H1 (cell line): ENCODE measurements around the gene INPP5A. TPM values are rescaled to one million over a fixed set of nuclear protein-coding genes. Genes with fewer than 3 reads are reported as not detected.

Source experiments
- CTCF ChIA-PET: fragments of 300-600 bp; sonication (Branson Sonifier 250); formaldehyde crosslinking; loops from one replicate; lab custom pipeline; 2021; ENCODE audit not compliant: partially characterized antibody; lab: Charles Lee
- POLR2A ChIA-PET: fragments of 300-600 bp; sonication (Branson Sonifier 250); formaldehyde crosslinking; loops from one replicate; lab custom pipeline; 2021; ENCODE audit warnings: inconsistent platforms; ENCODE audit not compliant: partially characterized antibody; lab: Charles Lee
- DNase-seq, 2 experiments: peaks; one replicate each; pipeline versions ENCODE4 v3.0.0 to v3.0.0-alpha.2; 2010 to 2022; ENCODE audit warnings: low spot score in 2 of 2, low read depth in 1 of 2, mixed read lengths in 1 of 2
- FAIRE-seq: peaks from 2 replicates; lab custom pipeline; 2011; peaks lifted over from hg19 to GRCh38; lab: Jason Lieb, UNC
- H2AFZ ChIP-seq: 2 replicates; pipeline ENCODE4 v1.8.1; 2012; ENCODE audit warnings: low read length, inconsistent platforms
- H2AK5ac ChIP-seq: 2 replicates; pipeline ENCODE4 v1.6.1; 2013; ENCODE audit warnings: low read depth, low read length
- H2BK120ac ChIP-seq: replicated peaks from 2 replicates; pipeline ENCODE3; 2013; ENCODE audit warnings: low read depth, low read length, inconsistent platforms
- H2BK12ac ChIP-seq: 2 replicates; pipeline ENCODE4 v1.6.1; 2013; ENCODE audit warnings: low read depth, low read length
- H2BK15ac ChIP-seq: 2 replicates; pipeline ENCODE4 v1.6.1; 2013; ENCODE audit warnings: low read length
- H2BK20ac ChIP-seq: 2 replicates; pipeline ENCODE4 v1.6.1; 2013; ENCODE audit warnings: low read length
- H2BK5ac ChIP-seq: 2 replicates; pipeline ENCODE4 v1.6.1; 2013; ENCODE audit warnings: low read depth, low read length
- H3K14ac ChIP-seq: 2 replicates; pipeline ENCODE4 v1.6.1; 2013; ENCODE audit warnings: inconsistent platforms; ENCODE audit not compliant: insufficient read length
- H3K18ac ChIP-seq: 2 replicates; pipeline ENCODE4 v1.6.1; 2013; ENCODE audit warnings: low read length; ENCODE audit errors: extremely low read depth
- H3K23ac ChIP-seq: 2 replicates; pipeline ENCODE4 v1.6.1; 2013; ENCODE audit warnings: inconsistent platforms; ENCODE audit not compliant: insufficient read length
- H3K23me2 ChIP-seq: 2 replicates; pipeline ENCODE4 v1.6.1; 2013; ENCODE audit warnings: low read depth, low read length
- H3K27ac ChIP-seq: 2 replicates; pipeline ENCODE4 v1.6.1; 2011; ENCODE audit warnings: low read depth, low read length, inconsistent platforms
- H3K27me3 ChIP-seq, 4 experiments: replicated peaks in 1 of 4; 1 replicate in 1 of 4; 2 replicates in 3 of 4; pipeline versions ENCODE4 v1.6.1 to v1.8.1; 2011 to 2013; ENCODE audit warnings: low read length in 3 of 4, mild to moderate bottlenecking in 3 of 4, inconsistent platforms in 2 of 4, mixed read lengths in 2 of 4, moderate library complexity in 1 of 4; ENCODE audit not compliant: control insufficient read depth in 3 of 4, insufficient read depth in 3 of 4; ENCODE audit errors: extremely low read depth in 1 of 4
- H3K36me3 ChIP-seq, 4 experiments: 2 replicates each; pipeline versions ENCODE4 v1.6.1 to v1.8.1; 2011 to 2013; ENCODE audit warnings: mild to moderate bottlenecking in 4 of 4, low read length in 3 of 4, moderate library complexity in 2 of 4, control low read depth in 1 of 4, inconsistent platforms in 1 of 4; ENCODE audit not compliant: insufficient read depth in 4 of 4, control insufficient read depth in 2 of 4
- H3K4ac ChIP-seq: replicated peaks from 2 replicates; pipeline ENCODE3; 2013; ENCODE audit warnings: low read length, low read depth, mixed read lengths, inconsistent platforms; ENCODE audit not compliant: insufficient read length
- H3K4me1 ChIP-seq, 4 experiments: replicated peaks in 1 of 4; 1 replicate in 1 of 4; 2 replicates in 3 of 4; pipeline versions ENCODE4 v1.6.1 to v1.8.1; 2011 to 2013; ENCODE audit warnings: low read length in 3 of 4, inconsistent platforms in 2 of 4, mixed read lengths in 1 of 4; ENCODE audit not compliant: insufficient read depth in 4 of 4, control insufficient read depth in 3 of 4
- H3K4me2 ChIP-seq, 2 experiments: 2 replicates each; pipeline versions ENCODE4 v1.6.1 to v1.8.1; 2011 to 2013; ENCODE audit warnings: low read depth in 2 of 2, low read length in 2 of 2, control low read depth in 1 of 2, inconsistent platforms in 1 of 2, mild to moderate bottlenecking in 1 of 2; ENCODE audit not compliant: insufficient read depth in 1 of 2
- H3K4me3 ChIP-seq, 4 experiments: fragments of 200-600, 300-600 bp in 1 of 4; sonication (generic), shearing (Covaris generic), sonication (Bioruptor Twin) in 1 of 4; 2 replicates each; pipeline versions ENCODE4 v1.5.1 to v1.8.1; 2011 to 2016; ENCODE audit warnings: low read length in 4 of 4, low read depth in 3 of 4, control low read depth in 2 of 4, inconsistent platforms in 2 of 4, mild to moderate bottlenecking in 2 of 4, mixed read lengths in 1 of 4, moderate library complexity in 1 of 4; ENCODE audit not compliant: insufficient read depth in 2 of 4; ENCODE audit errors: extremely low read depth in 1 of 4
- H3K56ac ChIP-seq: replicated peaks from 2 replicates; pipeline ENCODE3; 2013; ENCODE audit warnings: low read depth, mild to moderate bottlenecking, mixed read lengths, low read length, inconsistent platforms; ENCODE audit not compliant: insufficient read length
- H3K79me1 ChIP-seq: 2 replicates; pipeline ENCODE4 v1.6.1; 2013; ENCODE audit warnings: low read depth, low read length, control low read depth
- H3K79me2 ChIP-seq, 2 experiments: 2 replicates each; pipeline versions ENCODE4 v1.6.1 to v1.8.1; 2012 to 2013; ENCODE audit warnings: low read length in 2 of 2, mild to moderate bottlenecking in 2 of 2, inconsistent platforms in 1 of 2; ENCODE audit not compliant: insufficient read depth in 2 of 2, control insufficient read depth in 1 of 2
- H3K9ac ChIP-seq, 4 experiments: replicated peaks in 1 of 4; 1 replicate in 1 of 4; 2 replicates in 3 of 4; pipeline versions ENCODE4 v1.6.1 to v1.8.1; 2011 to 2013; ENCODE audit warnings: low read depth in 3 of 4, low read length in 3 of 4, control low read depth in 2 of 4, mild to moderate bottlenecking in 2 of 4, moderate library complexity in 2 of 4, inconsistent platforms in 1 of 4; ENCODE audit errors: extremely low read depth in 1 of 4
- H3K9me3 ChIP-seq, 2 experiments: 2 replicates each; pipeline versions ENCODE4 v1.6.1 to v1.8.1; 2012 to 2013; ENCODE audit warnings: mild to moderate bottlenecking in 2 of 2, moderate library complexity in 2 of 2, control low read depth in 1 of 2, inconsistent platforms in 1 of 2, low read depth in 1 of 2, low read length in 1 of 2, mixed read lengths in 1 of 2; ENCODE audit not compliant: insufficient read depth in 2 of 2
- H4K20me1 ChIP-seq, 2 experiments: replicated peaks in 1 of 2; 2 replicates each; pipeline versions ENCODE3 to v1.8.1; 2011 to 2013; ENCODE audit warnings: inconsistent platforms in 2 of 2, low read length in 2 of 2, mild to moderate bottlenecking in 1 of 2; ENCODE audit not compliant: insufficient read depth in 2 of 2, control insufficient read depth in 1 of 2
- H4K5ac ChIP-seq: 2 replicates; pipeline ENCODE4 v1.6.1; 2013; ENCODE audit warnings: low read length, low read depth, mixed read lengths, inconsistent platforms; ENCODE audit not compliant: insufficient read length
- H4K8ac ChIP-seq: 2 replicates; pipeline ENCODE4 v1.8.0; 2013; ENCODE audit warnings: mild to moderate bottlenecking, moderate library complexity, low read length, inconsistent platforms; ENCODE audit not compliant: insufficient read depth; ENCODE audit errors: extremely low read depth
- H4K91ac ChIP-seq: replicated peaks from 2 replicates; pipeline ENCODE3; 2013; ENCODE audit warnings: low read length, mixed read lengths, inconsistent platforms; ENCODE audit not compliant: insufficient read length
- ATF2 ChIP-seq: IDR thresholded peaks from 2 replicates; pipeline ENCODE4 v1.6.1; 2012; ENCODE audit warnings: low read length, inconsistent platforms
- EZH2 ChIP-seq: fragments of 200-600 bp; sonication (generic); IDR thresholded peaks from 2 replicates; pipeline ENCODE4 v1.7.1; 2012; ENCODE audit warnings: low read depth, mild to moderate bottlenecking, moderate library complexity, low read length, inconsistent platforms; ENCODE audit not compliant: severe bottlenecking
- KDM4A ChIP-seq: IDR thresholded peaks from one replicate; pipeline ENCODE4 v1.7.1; 2012; ENCODE audit warnings: low read depth, mild to moderate bottlenecking, moderate library complexity, low read length, inconsistent platforms; ENCODE audit not compliant: severe bottlenecking
- NANOG ChIP-seq: IDR thresholded peaks from 2 replicates; pipeline ENCODE4 v1.6.1; 2011; ENCODE audit warnings: low read length, low read depth, mild to moderate bottlenecking, inconsistent platforms; ENCODE audit not compliant: insufficient read depth, poor library complexity, severe bottlenecking
- SIN3A ChIP-seq, 2 experiments: IDR thresholded peaks in 1 of 2; conservative IDR thresholded peaks in 1 of 2; 2 replicates each; pipeline ENCODE4 v1.6.1; 2011 to 2012; ENCODE audit warnings: low read length in 2 of 2, improper control_type of control experiment in 1 of 2, low read depth in 1 of 2, mild to moderate bottlenecking in 1 of 2
- SP1 ChIP-seq: IDR thresholded peaks from 2 replicates; pipeline ENCODE4 v1.6.1; 2011; ENCODE audit warnings: low read depth, low read length
- WGBS, 2 experiments: shearing (Covaris generic) in 1 of 2; methylation state at CpG; one replicate each; pipeline versions ENCODE4 v1.1.6 to v1.1.7; 2013 to 2015; ENCODE audit warnings: low lambda C conversion rate in 2 of 2, mixed read lengths in 2 of 2, inconsistent platforms in 1 of 2, low coverage in 1 of 2, missing lambda C conversion rate in 1 of 2; ENCODE audit not compliant: insufficient replicate concordance in 2 of 2, insufficient coverage in 1 of 2, insufficient read length in 1 of 2; ENCODE audit errors: extremely low coverage in 1 of 2, missing lambda C conversion rate in 1 of 2; 5-methylcytosine and 5-hydroxymethylcytosine counted together
- polyA plus RNA-seq, 7 experiments: library from polyadenylated mRNA; depleted of rRNA in 3 of 7; stranded (reverse) in 5 of 7; unstranded in 2 of 7; fragments of >200 nt in 5 of 7; fragments of 200-250 nt in 2 of 7; gene quantifications; 1 replicate in 5 of 7; 2 replicates in 1 of 7; 4 replicates in 1 of 7; pipeline versions ENCODE4 v1.2.1 to v1.2.3, GENCODE V29; 2011 to 2013; ENCODE audit warnings: missing spikeins in 2 of 7, mixed read lengths in 2 of 7
- total RNA-seq: library from RNA; stranded (reverse); fragmentation: NEBNext Ultra II Directional; extraction: Animal tissue kit (Norgen Biotek cat#: 25700); gene quantifications from 2 replicates; pipeline ENCODE4 v1.2.1, GENCODE V29; 2021
- TF ChIP-seq, protein P1 (sequence below): IDR thresholded peaks from 2 replicates; pipeline ENCODE4 v1.6.1; 2011; ENCODE audit warnings: low read depth, mild to moderate bottlenecking, low read length; ENCODE audit not compliant: insufficient read depth

The INPP5A gene
- total and polyA plus RNA-seq, 2 of the 8 experiments (the other 6 are each of a cell fraction or from before 2014, with no cell fraction given): 19.7 to 27.5 TPM

DNA sequence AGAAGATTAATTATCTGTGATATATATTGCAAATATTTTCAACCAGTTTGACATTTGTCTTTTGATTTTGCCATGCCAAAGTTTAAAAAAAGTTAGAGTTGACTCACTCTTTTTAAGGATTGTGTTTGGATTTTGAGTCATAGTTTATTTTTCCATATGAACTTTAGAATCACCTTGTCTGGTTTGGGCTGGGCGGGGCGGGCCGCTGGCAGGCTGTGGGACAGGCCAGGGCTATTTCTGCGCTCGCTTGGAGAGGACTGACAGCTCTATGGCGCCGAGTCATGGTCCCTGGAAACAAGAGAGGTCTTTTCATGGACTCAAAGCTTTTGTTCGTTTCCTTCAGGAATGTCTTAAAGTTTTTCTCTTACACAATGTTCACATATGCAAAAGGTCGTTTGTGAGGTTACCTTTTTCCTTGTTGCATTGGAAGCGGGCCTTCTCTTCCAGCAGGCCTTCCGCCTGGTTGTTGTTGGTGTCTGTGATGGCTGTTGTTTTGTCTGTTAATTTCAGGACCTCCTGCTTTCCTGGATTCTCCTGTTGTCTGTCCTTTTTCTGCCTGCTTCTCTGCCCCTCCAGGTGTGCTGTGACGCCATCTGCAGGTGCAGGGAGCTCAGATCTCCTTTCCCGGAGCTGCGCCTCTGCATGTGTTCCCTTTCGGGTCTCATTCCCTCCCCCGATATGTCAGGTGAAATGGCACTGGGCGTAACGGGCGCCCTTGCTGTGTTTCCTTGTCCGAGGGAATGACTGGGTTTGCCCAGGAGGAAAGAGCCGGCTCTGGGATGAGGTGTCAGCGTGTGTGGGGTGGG, 53.8 kb downstream of the INPP5A start:
- Histone ChIP-seq H2AFZ (no peak overlapping the region), H3K4ac (no peak overlapping the region), H3K4me2 (0 out of 4 replicates have a peak overlapping the region, but pooled peaks of 1 of the 2 experiments have one; percentile 28), H3K79me2 (peaks cover 0 to 15% of the 10 kb centered on the region in 2 experiments; a peak in 1 of 4 replicates), H2BK5ac (no peak overlapping the region), H4K91ac (no peak overlapping the region), H3K14ac (no peak overlapping the region), H3K18ac (no peak overlapping the region), H2BK12ac (no peak overlapping the region; the same call in 1 of the 2 replicates), H2BK120ac (no peak overlapping the region), H3K4me1 (peaks cover 0 to 4% (median under 1%) of the 10 kb centered on the region in 4 experiments; a peak in 2 of 7 replicates), H3K27ac (no peak overlapping the region), H4K5ac (no peak overlapping the region), H4K8ac (no peak overlapping the region), H3K9me3 (no peaks in the 10 kb centered on the region), H3K79me1 (peaks cover 16% of the 10 kb centered on the region), H4K20me1 (peaks cover 0 to 23% of the 10 kb centered on the region in 2 experiments), H3K9ac (no peak overlapping the region), H3K23me2 (no peaks in the 10 kb centered on the region), H2BK15ac (no peak overlapping the region), H2AK5ac (peak overlapping the region; percentile 75; the same call in 1 of the 2 replicates), H3K27me3 (no peaks in the 10 kb centered on the region; a peak in 1 of 7 replicates), H3K56ac (no peak overlapping the region), H2BK20ac (no peak overlapping the region), H3K23ac (no peak overlapping the region), H3K4me3 (no peak overlapping the region), H3K36me3 (no peaks in the 10 kb centered on the region)
- FAIRE-seq (peak; percentile 7), DNase-seq (peak in 1 of 2 experiments; percentile 38)
- CTCF ChIA-PET: interaction anchor here (0.8 to 2.1 kb wide), 8 partner anchors 9 to 135 kb away, joined by 3 to 5 read pairs (median 4); no protein-coding TSS in a partner anchor
- WGBS, 2 experiments: 68% methylated on average over 22 of the region's 22 CpGs; no CpG with 5 or more reads in 1 of the 2 experiments
- POLR2A ChIA-PET: interaction anchor here (0.9 to 1.5 kb wide), 2 partner anchors 8 to 10 kb away, joined by 3 read pairs; no protein-coding TSS in a partner anchor
- TF ChIP-seq NANOG: no peak
- TF ChIP-seq, protein P1, sequence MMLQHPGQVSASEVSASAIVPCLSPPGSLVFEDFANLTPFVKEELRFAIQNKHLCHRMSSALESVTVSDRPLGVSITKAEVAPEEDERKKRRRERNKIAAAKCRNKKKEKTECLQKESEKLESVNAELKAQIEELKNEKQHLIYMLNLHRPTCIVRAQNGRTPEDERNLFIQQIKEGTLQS: no peak
- no peak for TF ChIP-seq EZH2
- 0 out of 4 replicates have a peak, but pooled peaks of 1 of the 2 experiments have one; percentile 32 for TF ChIP-seq SIN3A (conservative IDR thresholded peaks at IDR 0.05 in 1 of 2, IDR thresholded peaks at IDR 0.05 in 1 of 2; ENCODE audit: low read depth in 1 of 2, low read length in 2 of 2)
- no peak for TF ChIP-seq ATF2
- TF ChIP-seq SP1: no peak
- no peak for TF ChIP-seq KDM4A
